AG04449 (cell line): ENCODE data around the gene PPP5C.
"Not testable (repeated sequence)": the region's sequence is repeated elsewhere in the genome, so short reads cannot be mapped to it uniquely, and the experiment has no call there.

Experiments used
- CTCF ChIA-PET: fragments of 350-600 bp; formaldehyde crosslinking; extraction: SDS; loops from one replicate; lab custom pipeline; 2021; ENCODE audit warnings: antibody characterized with exemption; lab: Yijun Ruan, JAX
- POLR2A ChIA-PET: fragments of 400-600, 350-600 bp; formaldehyde crosslinking; extraction: SDS; loops from one replicate; lab custom pipeline; 2020; ENCODE audit warnings: antibody characterized with exemption, inconsistent platforms; lab: Yijun Ruan, JAX
- DNase-seq: peaks from one replicate; pipeline ENCODE4 v3.0.0-alpha.2; 2010; ENCODE audit warnings: low read depth, low spot score
- H3K4me3 ChIP-seq: 2 replicates; pipeline ENCODE4 v1.5.1; 2011; ENCODE audit warnings: low read depth, mild to moderate bottlenecking, control low read depth, low read length
- TF ChIP-seq, protein P1 (sequence below): IDR thresholded peaks from one replicate; pipeline ENCODE4 v1.5.1; 2011; ENCODE audit warnings: mild to moderate bottlenecking, moderate library complexity, low read length, control low read depth, inconsistent platforms; ENCODE audit not compliant: insufficient read depth; ENCODE audit errors: missing control alignments

PPP5C gene

DNA sequence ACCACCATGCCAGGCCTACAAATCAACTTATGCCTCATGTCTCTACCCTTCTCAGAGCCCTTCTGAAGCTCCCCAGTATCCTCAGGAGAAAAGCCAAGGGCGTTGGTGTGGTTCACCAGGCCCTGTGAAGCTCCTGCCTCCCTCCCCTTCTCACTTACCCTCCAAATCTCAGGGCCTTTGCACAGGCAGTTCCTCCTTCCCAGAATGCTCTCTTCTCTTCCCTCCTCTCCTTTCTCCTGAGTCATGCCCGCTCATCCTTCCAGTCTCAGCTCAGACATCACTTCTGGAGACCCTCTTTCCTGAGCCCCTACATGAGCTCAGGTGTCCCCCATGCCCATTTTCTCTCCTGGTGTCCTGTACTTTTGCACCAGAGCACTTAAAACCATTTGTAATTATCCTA lies 29.5 kb upstream of the PPP5C start:
- TF ChIP-seq, protein P1, sequence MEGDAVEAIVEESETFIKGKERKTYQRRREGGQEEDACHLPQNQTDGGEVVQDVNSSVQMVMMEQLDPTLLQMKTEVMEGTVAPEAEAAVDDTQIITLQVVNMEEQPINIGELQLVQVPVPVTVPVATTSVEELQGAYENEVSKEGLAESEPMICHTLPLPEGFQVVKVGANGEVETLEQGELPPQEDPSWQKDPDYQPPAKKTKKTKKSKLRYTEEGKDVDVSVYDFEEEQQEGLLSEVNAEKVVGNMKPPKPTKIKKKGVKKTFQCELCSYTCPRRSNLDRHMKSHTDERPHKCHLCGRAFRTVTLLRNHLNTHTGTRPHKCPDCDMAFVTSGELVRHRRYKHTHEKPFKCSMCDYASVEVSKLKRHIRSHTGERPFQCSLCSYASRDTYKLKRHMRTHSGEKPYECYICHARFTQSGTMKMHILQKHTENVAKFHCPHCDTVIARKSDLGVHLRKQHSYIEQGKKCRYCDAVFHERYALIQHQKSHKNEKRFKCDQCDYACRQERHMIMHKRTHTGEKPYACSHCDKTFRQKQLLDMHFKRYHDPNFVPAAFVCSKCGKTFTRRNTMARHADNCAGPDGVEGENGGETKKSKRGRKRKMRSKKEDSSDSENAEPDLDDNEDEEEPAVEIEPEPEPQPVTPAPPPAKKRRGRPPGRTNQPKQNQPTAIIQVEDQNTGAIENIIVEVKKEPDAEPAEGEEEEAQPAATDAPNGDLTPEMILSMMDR, result no peak
- CTCF ChIA-PET, result interaction anchor here (2.5 to 2.7 kb wide), 2 partner anchors 30 to 36 kb away, joined by 9 to 12 read pairs; partner anchors contain the start of gene PPP5C
- POLR2A ChIA-PET, result no interaction called here

DNA sequence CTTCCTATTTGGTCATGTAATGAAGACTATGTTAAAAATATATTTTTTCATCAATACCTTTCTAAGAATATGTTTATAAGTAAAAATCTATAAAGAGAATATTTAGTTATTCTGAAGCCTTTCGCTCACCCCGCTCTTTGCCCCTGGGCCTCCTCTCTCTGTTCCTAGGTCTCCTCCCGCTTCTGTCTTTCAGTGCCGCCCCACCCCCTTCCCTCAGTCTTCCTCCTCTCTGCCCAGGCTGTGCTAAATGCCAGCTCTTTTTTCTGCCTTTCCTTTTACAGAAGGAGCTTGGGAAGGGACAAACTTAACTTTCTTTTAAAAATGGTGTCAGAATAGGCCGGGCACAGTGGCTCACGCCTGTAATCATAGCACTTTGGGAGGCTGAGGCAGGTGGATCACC lies 27.3 kb upstream of the PPP5C start:
- ChIA-PET POLR2A (no interaction called here), CTCF (no interaction called here)
- TF ChIP-seq, protein P1, result no peak
- no peak for DNase-seq
- no peak overlapping the region for H3K4me3 ChIP-seq

More for the DNA sequence above, 29.5 kb upstream of the PPP5C start:
- H3K4me3 ChIP-seq, result no peak overlapping the region
- no peak for DNase-seq

DNA sequence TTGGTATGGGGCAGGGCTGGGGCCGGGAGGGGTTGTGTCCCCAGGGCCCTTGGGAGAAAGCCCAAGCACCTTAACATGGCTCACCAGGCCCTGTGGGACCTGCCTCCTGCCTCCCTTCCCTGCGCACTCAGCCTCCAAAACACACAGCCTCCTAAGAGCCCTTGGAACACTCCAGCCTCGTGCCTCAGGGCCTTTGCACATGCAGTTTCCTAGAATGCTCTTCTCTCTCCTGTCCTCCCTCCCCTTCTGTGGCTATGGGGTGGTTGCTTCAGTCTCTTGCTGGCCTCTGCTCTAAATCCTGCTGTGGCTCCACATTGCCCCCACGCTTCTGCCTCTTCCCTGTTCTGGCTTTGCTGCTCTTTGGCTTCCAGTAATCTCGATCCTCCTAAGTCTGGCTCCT lies 26.3 kb upstream of the PPP5C start:
- DNase-seq, result no peak
- TF ChIP-seq, protein P1, result no peak
- H3K4me3 ChIP-seq, result no peak overlapping the region
- CTCF ChIA-PET, result no interaction called here
- POLR2A ChIA-PET, result no interaction called here

DNA sequence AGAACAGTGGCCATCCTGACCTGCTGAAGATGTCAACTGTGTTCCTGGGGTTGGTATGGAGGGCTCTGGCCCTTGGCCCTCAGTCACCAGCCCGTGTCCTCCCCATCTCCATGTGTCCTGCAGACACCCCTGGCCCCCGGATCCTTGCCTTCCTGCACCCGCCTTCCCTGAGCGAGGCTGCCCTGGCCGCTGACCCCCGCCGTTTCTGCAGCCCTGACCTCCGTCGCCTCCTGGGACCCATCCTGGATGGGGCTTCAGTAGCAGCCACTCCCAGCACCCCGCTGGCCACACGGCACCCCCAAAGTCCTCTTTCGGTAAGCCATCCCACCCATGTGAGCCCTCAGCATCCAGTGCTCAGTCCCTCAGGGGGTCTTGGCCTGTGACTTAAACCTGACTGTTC lies 25.2 kb upstream of the PPP5C start:
- ChIA-PET CTCF (interaction anchor here (0.6 kb wide), 1 partner anchor 123 kb away, joined by 3 read pairs; no protein-coding TSS in a partner anchor), POLR2A (no interaction called here)
- no peak for DNase-seq
- H3K4me3 ChIP-seq, result no peak overlapping the region
- TF ChIP-seq, protein P1, result no peak

DNA sequence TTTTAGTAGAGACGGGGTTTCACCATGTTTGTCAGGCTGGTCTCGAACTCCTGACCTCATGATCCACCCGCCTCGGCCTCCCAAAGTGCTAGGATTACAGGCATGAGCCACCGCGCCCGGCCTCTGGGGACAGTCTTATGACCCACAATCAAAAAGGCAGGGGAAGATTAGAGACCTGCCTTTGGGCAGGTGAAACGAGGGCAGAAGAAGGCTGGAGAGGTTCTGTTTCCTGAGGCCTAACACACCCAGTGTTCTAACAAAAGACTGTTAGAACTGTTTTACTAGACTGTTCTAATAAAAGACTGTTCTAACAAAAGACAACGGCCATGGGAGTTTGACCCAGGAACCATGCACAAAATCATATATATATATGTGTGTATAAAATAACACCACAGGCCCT lies 23.7 kb upstream of the PPP5C start:
- POLR2A ChIA-PET, DNase-seq, CTCF ChIA-PET, H3K4me3 ChIP-seq: not testable (repeated sequence)

DNA sequence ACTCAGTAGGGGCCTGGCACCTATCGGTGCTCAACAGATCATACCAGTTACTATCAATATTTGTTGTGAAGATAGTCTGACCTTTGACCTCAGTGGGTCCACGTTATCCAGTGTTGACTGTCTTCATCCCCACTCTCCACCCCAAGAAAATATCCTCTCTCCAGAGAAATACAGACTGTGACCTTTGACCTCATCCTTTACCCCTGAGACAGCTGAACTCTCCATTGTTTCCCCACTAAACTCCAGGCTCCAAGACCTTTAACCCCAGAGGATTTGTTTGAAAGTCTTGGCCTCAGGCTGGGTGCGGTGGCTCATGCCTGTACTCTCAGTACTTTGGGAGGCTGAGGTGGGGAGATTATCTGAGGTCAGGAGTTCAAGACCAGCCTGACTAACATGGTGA lies 22.6 kb upstream of the PPP5C start:
- no peak overlapping the region for H3K4me3 ChIP-seq
- CTCF ChIA-PET, result no interaction called here
- POLR2A ChIA-PET, result no interaction called here
- TF ChIP-seq, protein P1, result no peak
- no peak for DNase-seq

DNA sequence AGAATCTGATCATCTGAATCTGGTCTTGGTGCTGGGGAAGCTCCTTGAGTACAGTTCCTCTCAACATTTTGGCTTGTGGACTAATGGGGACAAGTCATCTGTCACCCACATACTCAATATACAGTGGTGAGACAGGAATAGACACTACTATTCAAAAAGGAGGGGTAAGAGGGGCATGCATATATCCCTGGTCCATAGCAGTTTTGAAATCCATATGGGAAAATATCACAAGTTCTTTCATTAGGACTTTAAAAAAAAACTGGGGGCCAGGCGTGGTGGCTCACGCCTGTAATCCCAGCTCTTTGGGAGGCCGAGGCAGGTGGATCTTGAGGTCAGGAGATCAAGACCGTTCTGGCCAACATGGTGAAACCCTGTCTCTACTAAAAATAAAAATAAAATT lies 20.3 kb upstream of the PPP5C start:
- ChIA-PET POLR2A (no interaction called here), CTCF (interaction anchor here (1.3 kb wide), 1 partner anchor 45 kb away, joined by 5 read pairs; no protein-coding TSS in a partner anchor)
- H3K4me3 ChIP-seq, result no peak overlapping the region
- TF ChIP-seq, protein P1, result no peak
- DNase-seq, result no peak
